K562 (cell line): ENCODE results near the gene PRKAG2. TPM values are rescaled to one million over a fixed set of nuclear protein-coding genes. Genes with fewer than 3 reads are reported as not detected.

Source experiments
- ATAC-seq: fragments of 200-7000 bp; cut with Tn5 transposase; 3 replicates; pipeline ENCODE4 v1.9.1; 2020; ENCODE audit warnings: moderate library complexity
- BruUV-seq: library from RNA; stranded (reverse); fragments of 400-500 nt; replicated peaks from 2 replicates; lab custom pipeline; 2021; lab: Mats Ljungman, UMichigan
- CTCF ChIA-PET: fragments of 300-600 bp; formaldehyde crosslinking; extraction: SDS; loops from one replicate; lab custom pipeline; 2021; ENCODE audit warnings: low intra/inter-chr PET ratio; lab: Yijun Ruan, JAX
- POLR2A ChIA-PET: fragments of 300-600, 350-650 bp; sonication (Branson Sonifier 250); formaldehyde crosslinking; extraction: SDS; loops from one replicate; lab custom pipeline; 2021; ENCODE audit warnings: antibody characterized with exemption, inconsistent platforms; lab: Yijun Ruan, JAX
- DNase-seq, 4 experiments: peaks; one replicate each; pipeline versions ENCODE4 v3.0.0 to v3.0.0-alpha.2; 2011 to 2018; ENCODE audit warnings: low spot score in 3 of 4, mixed read lengths in 3 of 4; ENCODE audit errors: extremely low read depth in 1 of 4
- FAIRE-seq: peaks from 2 replicates; lab custom pipeline; 2011; peaks lifted over from hg19 to GRCh38; lab: Jason Lieb, UNC
- H2AFZ ChIP-seq: 2 replicates; pipeline ENCODE4 v1.6.0; 2011; ENCODE audit warnings: low read depth, low read length, control low read depth, inconsistent platforms
- H3K27ac ChIP-seq: fragments of 200-600 bp; 3 replicates; pipeline ENCODE4 v1.8.0; 2011; ENCODE audit warnings: low read depth, mild to moderate bottlenecking, control low read depth, inconsistent platforms, low read length, moderate library complexity, mixed read lengths; ENCODE audit errors: extremely low read depth
- H3K27me3 ChIP-seq, 2 experiments: fragments of 300-600 bp in 1 of 2; 2 replicates in 1 of 2; 3 replicates in 1 of 2; pipeline versions ENCODE4 v1.6.0 to v1.8.0; 2011; ENCODE audit warnings: inconsistent platforms in 2 of 2, low read length in 2 of 2, mild to moderate bottlenecking in 1 of 2, mixed read lengths in 1 of 2, moderate library complexity in 1 of 2; ENCODE audit not compliant: control insufficient read depth in 2 of 2, insufficient read depth in 2 of 2
- H3K36me3 ChIP-seq: fragments of 300-600 bp; 3 replicates; pipeline ENCODE4 v1.8.0; 2011; ENCODE audit warnings: mild to moderate bottlenecking, low read length, inconsistent platforms; ENCODE audit not compliant: control insufficient read depth, insufficient read depth
- H3K4me1 ChIP-seq, 2 experiments: fragments of 200-600 bp in 1 of 2; replicated peaks in 1 of 2; 2 replicates in 1 of 2; 3 replicates in 1 of 2; pipeline versions ENCODE4 v1.5.1 to v1.8.0; 2011; ENCODE audit warnings: inconsistent platforms in 2 of 2, low read length in 2 of 2, mild to moderate bottlenecking in 1 of 2, mixed read lengths in 1 of 2, moderate library complexity in 1 of 2; ENCODE audit not compliant: control insufficient read depth in 2 of 2, insufficient read depth in 2 of 2
- H3K4me2 ChIP-seq: 2 replicates; pipeline ENCODE4 v1.6.1; 2011; ENCODE audit warnings: low read length, control low read depth, inconsistent platforms, mixed read lengths; ENCODE audit not compliant: insufficient read depth
- H3K4me3 ChIP-seq: fragments of 200-600 bp; sonication (generic), shearing (Covaris generic); 2 replicates; pipeline ENCODE4 v1.5.1; 2016; ENCODE audit warnings: control low read depth, inconsistent platforms
- H3K79me2 ChIP-seq: fragments of 200-600 bp; 3 replicates; pipeline ENCODE4 v1.8.0; 2011; ENCODE audit warnings: low read length, inconsistent platforms; ENCODE audit not compliant: control insufficient read depth, insufficient read depth
- H3K9ac ChIP-seq, 2 experiments: 2 replicates each; pipeline versions ENCODE4 v1.6.0 to v1.6.1; 2011; ENCODE audit warnings: low read depth in 2 of 2, low read length in 2 of 2, control low read depth in 1 of 2, inconsistent platforms in 1 of 2, mild to moderate bottlenecking in 1 of 2, mixed read lengths in 1 of 2; ENCODE audit not compliant: insufficient read depth in 1 of 2
- H3K9me1 ChIP-seq: one replicate; pipeline ENCODE4 v1.6.0; 2011; ENCODE audit warnings: inconsistent platforms, mild to moderate bottlenecking, low read length, moderate library complexity; ENCODE audit not compliant: control insufficient read depth, insufficient read depth
- H3K9me3 ChIP-seq: replicated peaks from 2 replicates; pipeline ENCODE4 v1.5.1; 2011; ENCODE audit warnings: low read depth, low read length, inconsistent platforms; ENCODE audit not compliant: control insufficient read depth, insufficient read depth
- H4K20me1 ChIP-seq: replicated peaks from 2 replicates; pipeline ENCODE4 v1.6.1; 2011; ENCODE audit warnings: low read length, inconsistent platforms, mixed read lengths; ENCODE audit not compliant: control insufficient read depth, insufficient read depth
- ADNP ChIP-seq: fragments of 200-800 bp; sonication (Bioruptor generic); IDR thresholded peaks from 2 replicates; pipeline ENCODE4 v1.6.1; 2016; ENCODE audit warnings: missing genetic modification characterization, missing compliant biosample characterization
- E2F5 ChIP-seq: sonication (generic); formaldehyde crosslinking; IDR thresholded peaks from 2 replicates; pipeline ENCODE4 v1.8.0; 2022; ENCODE audit warnings: mild to moderate bottlenecking, missing genetic modification reagents
- MED1 ChIP-seq: sonication (generic); formaldehyde crosslinking; IDR thresholded peaks from 2 replicates; pipeline ENCODE4 v1.8.1; 2023; ENCODE audit warnings: missing genetic modification reagents, borderline replicate concordance
- MYNN ChIP-seq, 2 experiments: sonication (generic); formaldehyde crosslinking in 1 of 2; IDR thresholded peaks; 2 replicates each; pipeline versions ENCODE4 v1.5.0 to v1.6.1; 2016 to 2020; ENCODE audit warnings: antibody characterized with exemption in 1 of 2, missing genetic modification reagents in 1 of 2
- POLR2B ChIP-seq: fragments of 450-650 bp; IDR thresholded peaks from 2 replicates; pipeline ENCODE4 v1.6.1; 2018; ENCODE audit warnings: low read depth; ENCODE audit not compliant: partially characterized antibody
- SIN3A ChIP-seq, 2 experiments: fragments of 150-350 bp in 1 of 2; IDR thresholded peaks; 2 replicates each; pipeline ENCODE4 v1.6.1; 2011 to 2016; ENCODE audit warnings: borderline replicate concordance in 2 of 2, low read depth in 2 of 2, low read length in 2 of 2, mild to moderate bottlenecking in 2 of 2, moderate library complexity in 2 of 2; ENCODE audit not compliant: control insufficient read depth in 1 of 2
- SRSF9 ChIP-seq: fragments of 200-400 bp; formaldehyde crosslinking; IDR thresholded peaks from 2 replicates; pipeline ENCODE4 v1.6.1; 2017; ENCODE audit warnings: low read depth, low read length, borderline replicate concordance
- ZBTB11 ChIP-seq, 3 experiments: fragments of 200-800 bp in 1 of 3; fragments of 250-450 bp in 1 of 3; fragments of 450-650 bp in 1 of 3; sonication (Bioruptor Pico) in 1 of 3; sonication (Bioruptor generic) in 1 of 3; formaldehyde crosslinking in 1 of 3; IDR thresholded peaks; 2 replicates each; pipeline versions ENCODE4 v1.6.1 to v1.8.0; 2016 to 2022; ENCODE audit warnings: mild to moderate bottlenecking in 2 of 3, missing genetic modification characterization in 2 of 3, missing compliant biosample characterization in 1 of 3, moderate library complexity in 1 of 3
- ZNF584 ChIP-seq: fragments of 200-800 bp; sonication (Bioruptor generic); IDR thresholded peaks from 2 replicates; pipeline ENCODE4 v1.6.1; 2016; ENCODE audit warnings: low read depth, mild to moderate bottlenecking, missing genetic modification characterization, missing compliant biosample characterization
- WGBS: fragments of 100-300 bp; shearing (Covaris generic); methylation state at CpG from one replicate; pipeline ENCODE4 v1.1.6; 2016; ENCODE audit warnings: low coverage, mixed read lengths; ENCODE audit not compliant: insufficient coverage; ENCODE audit errors: missing lambda C conversion rate; 5-methylcytosine and 5-hydroxymethylcytosine counted together
- in situ Hi-C: fragments of 300-500 bp; cut with MboI; formaldehyde crosslinking; loops from 4 replicates; pipeline ENCODE4 v1.15.0; 2018; ENCODE audit warnings: inconsistent platforms, mixed read lengths
- intact Hi-C: fragments of 100-400 bp; cut with micrococcal nuclease; formaldehyde crosslinking; loops from 2 replicates; pipeline ENCODE4 v1.14.2; 2022
- polyA plus RNA-seq, 8 experiments: library from polyadenylated mRNA; depleted of rRNA in 4 of 8; stranded (reverse) in 5 of 8; unstranded in 3 of 8; fragments of >200 nt; fragmentation: Nextera tagmentation in 2 of 8; fragmentation: Illumina TruSeq in 1 of 8; extraction: Ambion mirVana in 2 of 8; extraction: Trizol in 1 of 8; gene quantifications; 2 replicates each; pipeline versions ENCODE4 v1.2.1 to v1.2.3, GENCODE V29; 2011 to 2014; ENCODE audit warnings: inconsistent platforms in 1 of 8, missing spikeins in 1 of 8
- total RNA-seq, 7 experiments: library from RNA; depleted of rRNA in 6 of 7; stranded (reverse); fragments of >200 nt in 6 of 7; fragmentation: Illumina TruSeq in 2 of 7; extraction: Trizol in 2 of 7; gene quantifications; 2 replicates each; pipeline versions ENCODE4 v1.2.1 to v1.2.3, GENCODE V29; 2011 to 2021; ENCODE audit warnings: low replicate concordance in 1 of 7
- TF ChIP-seq, protein P1 (sequence below), 2 experiments: fragments of 150-350 bp in 1 of 2; IDR thresholded peaks; 2 replicates each; pipeline ENCODE4 v1.6.1; 2012 to 2016; ENCODE audit warnings: low read depth in 2 of 2, low read length in 2 of 2, mild to moderate bottlenecking in 1 of 2, moderate library complexity in 1 of 2

The PRKAG2 gene
- total and polyA plus RNA-seq, 9 of the 15 experiments (the other 6 are each of a cell fraction or from before 2014, with no cell fraction given) = 0.99 to 5.6 (median 3.3) TPM

GRCh38 chr7:151730591-151730990 is 146.3 kb downstream of the PRKAG2 start:
- H3K4me1 ChIP-seq = peaks cover 0 to 14% of the 10 kb centered on the region in 2 experiments; a peak in 2 of 5 replicates
- no peaks in the 10 kb centered on the region for H3K79me2 ChIP-seq
- H3K4me3 ChIP-seq = no peak overlapping the region
- FAIRE-seq = no peak
- 2% methylated on average over 9 of the region's 9 CpGs for WGBS
- no peak overlapping the region for H2AFZ ChIP-seq
- intact Hi-C loops (no loop called here), in situ Hi-C loops (no loop called here)
- no peaks in the 10 kb centered on the region; the same call in none of the 2 replicates for H4K20me1 ChIP-seq
- DNase-seq = no peak
- BruUV-seq = no TSS peak
- no peak overlapping the region for H3K9ac ChIP-seq
- H3K27ac ChIP-seq = no peak overlapping the region
- H3K36me3 ChIP-seq = no peaks in the 10 kb centered on the region
- ChIA-PET POLR2A (no interaction called here), CTCF (no interaction called here)
- no peaks in the 10 kb centered on the region for H3K9me1 ChIP-seq
- H3K27me3 ChIP-seq = peaks cover 53 to 93% of the 10 kb centered on the region in 2 experiments
- no peak overlapping the region for H3K4me2 ChIP-seq
- ATAC-seq = no peak
- no peaks in the 10 kb centered on the region for H3K9me3 ChIP-seq
- TF ChIP-seq ADNP (tag) = no peak
- no peak for TF ChIP-seq SIN3A (IDR thresholded peaks at IDR 0.05; ENCODE audit: borderline replicate concordance in 2 of 2, control insufficient read depth in 1 of 2, low read depth in 2 of 2, low read length in 2 of 2)
- no peak for TF ChIP-seq E2F5 (CRISPR knock-in tag)
- TF ChIP-seq, protein P1, sequence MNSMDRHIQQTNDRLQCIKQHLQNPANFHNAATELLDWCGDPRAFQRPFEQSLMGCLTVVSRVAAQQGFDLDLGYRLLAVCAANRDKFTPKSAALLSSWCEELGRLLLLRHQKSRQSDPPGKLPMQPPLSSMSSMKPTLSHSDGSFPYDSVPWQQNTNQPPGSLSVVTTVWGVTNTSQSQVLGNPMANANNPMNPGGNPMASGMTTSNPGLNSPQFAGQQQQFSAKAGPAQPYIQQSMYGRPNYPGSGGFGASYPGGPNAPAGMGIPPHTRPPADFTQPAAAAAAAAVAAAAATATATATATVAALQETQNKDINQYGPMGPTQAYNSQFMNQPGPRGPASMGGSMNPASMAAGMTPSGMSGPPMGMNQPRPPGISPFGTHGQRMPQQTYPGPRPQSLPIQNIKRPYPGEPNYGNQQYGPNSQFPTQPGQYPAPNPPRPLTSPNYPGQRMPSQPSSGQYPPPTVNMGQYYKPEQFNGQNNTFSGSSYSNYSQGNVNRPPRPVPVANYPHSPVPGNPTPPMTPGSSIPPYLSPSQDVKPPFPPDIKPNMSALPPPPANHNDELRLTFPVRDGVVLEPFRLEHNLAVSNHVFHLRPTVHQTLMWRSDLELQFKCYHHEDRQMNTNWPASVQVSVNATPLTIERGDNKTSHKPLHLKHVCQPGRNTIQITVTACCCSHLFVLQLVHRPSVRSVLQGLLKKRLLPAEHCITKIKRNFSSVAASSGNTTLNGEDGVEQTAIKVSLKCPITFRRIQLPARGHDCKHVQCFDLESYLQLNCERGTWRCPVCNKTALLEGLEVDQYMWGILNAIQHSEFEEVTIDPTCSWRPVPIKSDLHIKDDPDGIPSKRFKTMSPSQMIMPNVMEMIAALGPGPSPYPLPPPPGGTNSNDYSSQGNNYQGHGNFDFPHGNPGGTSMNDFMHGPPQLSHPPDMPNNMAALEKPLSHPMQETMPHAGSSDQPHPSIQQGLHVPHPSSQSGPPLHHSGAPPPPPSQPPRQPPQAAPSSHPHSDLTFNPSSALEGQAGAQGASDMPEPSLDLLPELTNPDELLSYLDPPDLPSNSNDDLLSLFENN (IDR thresholded peaks at IDR 0.05; ENCODE audit: low read depth in 2 of 2, low read length in 2 of 2) = no peak
- no peak for TF ChIP-seq POLR2B
- TF ChIP-seq MYNN (IDR thresholded peaks at IDR 0.05) = no peak
- no peak for TF ChIP-seq MYNN (CRISPR knock-in tag; IDR thresholded peaks at IDR 0.05)
- TF ChIP-seq ZBTB11 (CRISPR knock-in tag; IDR thresholded peaks at IDR 0.05) = no peak
- no peak for TF ChIP-seq SRSF9
- TF ChIP-seq MED1 = no peak
- no peak for TF ChIP-seq ZNF584 (CRISPR knock-in tag)
